SK-N-SH (cell line): ENCODE results near the gene SMYD3. TPM values are rescaled to one million over a fixed set of nuclear protein-coding genes. Genes with fewer than 3 reads are reported as not detected.

Experiments
- CTCF ChIA-PET: fragments of 300-600, 350-600 bp; formaldehyde crosslinking; extraction: SDS; loops from one replicate; lab custom pipeline; 2021; lab: Yijun Ruan, JAX
- POLR2A ChIA-PET: fragments of 350-600 bp; sonication (Branson Sonifier 250); formaldehyde crosslinking; extraction: SDS; loops from one replicate; lab custom pipeline; 2020; ENCODE audit warnings: antibody characterized with exemption, inconsistent platforms; lab: Yijun Ruan, JAX
- DNase-seq: peaks from one replicate; pipeline ENCODE4 v3.0.0; 2012
- H2AFZ ChIP-seq: fragments of 200-600 bp; sonication (generic); 2 replicates; pipeline ENCODE4 v1.8.1; 2016; ENCODE audit warnings: antibody characterized with exemption, mild to moderate bottlenecking, low read depth
- H3F3A ChIP-seq: fragments of 200-600 bp; sonication (generic); replicated peaks from 2 replicates; pipeline ENCODE3; 2016; ENCODE audit warnings: antibody characterized with exemption, mild to moderate bottlenecking; ENCODE audit not compliant: insufficient read depth
- H3K27ac ChIP-seq, 2 experiments: fragments of 200-500 bp in 1 of 2; fragments of 200-600 bp in 1 of 2; sonication (Bioruptor generic) in 1 of 2; sonication (generic), shearing (Covaris generic) in 1 of 2; 2 replicates each; pipeline versions ENCODE4 v1.5.1 to v1.6.1; 2014 to 2016; ENCODE audit warnings: low read depth in 2 of 2, inconsistent platforms in 1 of 2, low read length in 1 of 2, mild to moderate bottlenecking in 1 of 2, mixed read lengths in 1 of 2
- H3K27me3 ChIP-seq: fragments of 200-600 bp; sonication (generic), shearing (Covaris generic); 2 replicates; pipeline ENCODE4 v1.6.1; 2016; ENCODE audit warnings: mixed run types; ENCODE audit not compliant: insufficient read depth
- H3K36me3 ChIP-seq, 2 experiments: fragments of 200-500 bp in 1 of 2; fragments of 200-600 bp in 1 of 2; sonication (Bioruptor generic) in 1 of 2; sonication (generic) in 1 of 2; replicated peaks in 1 of 2; 2 replicates each; pipeline versions ENCODE3 to v1.5.1; 2014 to 2016; ENCODE audit warnings: low read length in 1 of 2, mild to moderate bottlenecking in 1 of 2; ENCODE audit not compliant: insufficient read depth in 2 of 2, control insufficient read depth in 1 of 2
- H3K4me1 ChIP-seq, 2 experiments: fragments of 200-500 bp in 1 of 2; fragments of 200-600 bp in 1 of 2; sonication (Bioruptor generic) in 1 of 2; sonication (generic), shearing (Covaris generic) in 1 of 2; 2 replicates each; pipeline versions ENCODE4 v1.5.1 to v1.6.1; 2014 to 2016; ENCODE audit warnings: low read depth in 1 of 2, low read length in 1 of 2, mixed run types in 1 of 2; ENCODE audit not compliant: insufficient read depth in 2 of 2, control insufficient read depth in 1 of 2
- H3K4me2 ChIP-seq: fragments of 200-600 bp; sonication (generic), shearing (Covaris generic); 2 replicates; pipeline ENCODE4 v1.6.1; 2017; ENCODE audit warnings: mixed run types
- H3K4me3 ChIP-seq, 2 experiments: fragments of 200-500 bp in 1 of 2; fragments of 200-600 bp in 1 of 2; sonication (Bioruptor generic) in 1 of 2; sonication (generic), shearing (Covaris generic) in 1 of 2; 2 replicates each; pipeline versions ENCODE4 v1.5.1 to v1.8.1; 2014 to 2016; ENCODE audit warnings: low read depth in 2 of 2, inconsistent platforms in 1 of 2, low read length in 1 of 2, mild to moderate bottlenecking in 1 of 2, mixed read lengths in 1 of 2, moderate library complexity in 1 of 2
- H3K79me2 ChIP-seq: fragments of 200-600 bp; sonication (generic); 2 replicates; pipeline ENCODE4 v1.8.1; 2017; ENCODE audit warnings: mild to moderate bottlenecking; ENCODE audit not compliant: insufficient read depth
- H3K9ac ChIP-seq: fragments of 200-600 bp; sonication (generic); 2 replicates; pipeline ENCODE4 v1.6.1; 2017; ENCODE audit warnings: mixed run types
- H3K9me2 ChIP-seq: fragments of 200-600 bp; sonication (generic); 2 replicates; pipeline ENCODE4 v1.6.1; 2017; ENCODE audit warnings: mixed run types
- H3K9me3 ChIP-seq: fragments of 200-600 bp; sonication (generic); 2 replicates; pipeline ENCODE4 v1.6.1; 2017; ENCODE audit warnings: mixed run types, mild to moderate bottlenecking, moderate library complexity
- H4K20me1 ChIP-seq: fragments of 200-600 bp; sonication (generic); 2 replicates; pipeline ENCODE4 v1.6.1; 2017; ENCODE audit warnings: mild to moderate bottlenecking, mixed run types; ENCODE audit not compliant: insufficient read depth
- EP300 ChIP-seq, 2 experiments: IDR thresholded peaks; 2 replicates each; pipeline versions ENCODE4 v1.4.0 to v1.6.1; 2012; ENCODE audit warnings: borderline replicate concordance in 1 of 2, low read depth in 1 of 2, low read length in 1 of 2
- EZH2phosphoT487 ChIP-seq: fragments of 200-600 bp; sonication (generic); IDR thresholded peaks from 2 replicates; pipeline ENCODE4 v1.6.1; 2017; ENCODE audit warnings: low read depth, mixed run types, mild to moderate bottlenecking, antibody characterized with exemption, moderate library complexity, borderline replicate concordance
- FOXJ3 ChIP-seq: sonication (generic); formaldehyde crosslinking; IDR thresholded peaks from 2 replicates; pipeline ENCODE4 v1.5.1; 2020; ENCODE audit warnings: mild to moderate bottlenecking, missing genetic modification reagents
- GABPA ChIP-seq: IDR thresholded peaks from 2 replicates; pipeline ENCODE4 v1.4.0; 2012; ENCODE audit warnings: low read depth, mild to moderate bottlenecking
- GATA2 ChIP-seq: sonication (generic); formaldehyde crosslinking; IDR thresholded peaks from 2 replicates; pipeline ENCODE4 v1.5.0; 2020; ENCODE audit warnings: mild to moderate bottlenecking, missing genetic modification reagents
- IRF3 ChIP-seq: fragments of 150-350 bp; IDR thresholded peaks from 2 replicates; pipeline ENCODE4 v1.6.1; 2016; ENCODE audit warnings: mild to moderate bottlenecking, low read depth, low read length
- MAX ChIP-seq: IDR thresholded peaks from 2 replicates; pipeline ENCODE4 v1.4.0; 2012; ENCODE audit warnings: low read depth
- RAD21 ChIP-seq: IDR thresholded peaks from 2 replicates; pipeline ENCODE4 v1.6.1; 2012; ENCODE audit warnings: mild to moderate bottlenecking, low read length
- RCOR1 ChIP-seq: fragments of 150-350 bp; IDR thresholded peaks from 2 replicates; pipeline ENCODE4 v1.6.1; 2017; ENCODE audit warnings: antibody characterized with exemption, low read length
- ZBTB33 ChIP-seq: IDR thresholded peaks from 2 replicates; pipeline ENCODE4 v1.4.0; 2012; ENCODE audit warnings: low read depth, borderline replicate concordance
- WGBS: methylation state at CpG from one replicate; pipeline ENCODE4 v1.1.6; 2017; ENCODE audit warnings: low lambda C conversion rate; 5-methylcytosine and 5-hydroxymethylcytosine counted together
- polyA plus RNA-seq, 3 experiments: library from polyadenylated mRNA; depleted of rRNA; stranded (reverse); fragments of >200 nt; gene quantifications; 2 replicates each; pipeline ENCODE4 v1.2.3, GENCODE V29; 2012

The SMYD3 gene
- polyA plus RNA-seq, 1 of the 3 experiments (the other 2 are of a cell fraction): 31.4 TPM

- Histone ChIP-seq H3K9me2 (no peaks in the 10 kb centered on the region), H3K9me3 (no peaks in the 10 kb centered on the region), H3F3A (peaks cover 3% of the 10 kb centered on the region), H3K4me1 (peaks cover 0 to 21% of the 10 kb centered on the region in 2 experiments; a peak in 2 of 4 replicates), H3K4me2 (no peak overlapping the region), H3K27ac (peak overlapping the region in 1 of 2 experiments; percentile 74; a peak in 2 of 4 replicates), H3K27me3 (no peaks in the 10 kb centered on the region), H4K20me1 (no peaks in the 10 kb centered on the region), H2AFZ (no peak overlapping the region), H3K4me3 (no peak overlapping the region), H3K9ac (no peak overlapping the region), H3K36me3 (no peaks in the 10 kb centered on the region), H3K79me2 (no peaks in the 10 kb centered on the region)
- POLR2A ChIA-PET: no interaction called here
- CTCF ChIA-PET: interaction anchor here (1.4 kb wide), 1 partner anchor 11 kb away, joined by 3 read pairs; no protein-coding TSS in a partner anchor
- 83% methylated on average over 12 of the region's 12 CpGs for WGBS
- TF ChIP-seq MAX (no peak), GATA2 (CRISPR knock-in tag) (no peak), RAD21 (no peak), IRF3 (no peak), FOXJ3 (CRISPR knock-in tag) (no peak), RCOR1 (no peak)
- no peak for DNase-seq
Measured at GRCh38 chr1:246034630-246035029, 472.4 kb downstream of the SMYD3 start.

GRCh38 chr1:246032984-246033383 is 474.1 kb downstream of the SMYD3 start:
- no peaks in the 10 kb centered on the region for H3K79me2 ChIP-seq
- H3K36me3 ChIP-seq: no peaks in the 10 kb centered on the region
- WGBS: 93% methylated on average over 1 of the region's 1 CpG
- H3F3A ChIP-seq: peaks cover 3% of the 10 kb centered on the region
- TF ChIP-seq GABPA (no peak), EP300 (IDR thresholded peaks at IDR 0.05; ENCODE audit: borderline replicate concordance in 1 of 2, low read depth in 1 of 2, low read length in 1 of 2) (no peak), EZH2phosphoT487 (no peak), GATA2 (CRISPR knock-in tag) (no peak), ZBTB33 (no peak)
- no peak overlapping the region; a peak in 1 of 4 replicates for H3K27ac ChIP-seq
- no peaks in the 10 kb centered on the region for H3K9me2 ChIP-seq
- H4K20me1 ChIP-seq: no peaks in the 10 kb centered on the region
- H3K4me3 ChIP-seq: no peak overlapping the region
- no peaks in the 10 kb centered on the region for H3K27me3 ChIP-seq
- H2AFZ ChIP-seq: no peak overlapping the region
- H3K4me1 ChIP-seq: peaks cover 0 to 21% of the 10 kb centered on the region in 2 experiments; a peak in 2 of 4 replicates
- H3K4me2 ChIP-seq: no peak overlapping the region
- ChIA-PET CTCF (interaction anchor here (1.1 to 1.3 kb wide), 4 partner anchors 20 to 880 kb away, joined by 3 to 4 read pairs (median 4); no protein-coding TSS in a partner anchor), POLR2A (no interaction called here)
- no peak overlapping the region for H3K9ac ChIP-seq
- H3K9me3 ChIP-seq: no peaks in the 10 kb centered on the region
- no peak for DNase-seq
